ENCODE measurements around the gene POPDC2. TPM values are rescaled to one million over a fixed set of nuclear protein-coding genes. Genes with fewer than 3 reads are reported as not detected.

POPDC2 gene
- total RNA-seq, 1 donor from 2014 or later: 0.63 TPM

- H3K27ac Mint-ChIP-seq: peak overlapping the region; percentile 48
- intact Hi-C loops (cut with micrococcal nuclease): loop anchor here (1.0 kb wide), 2 partner anchors 10 to 121 kb away; no protein-coding TSS in a partner anchor
Measured at GRCh38 chr3:119628816-119629445, 31.5 kb downstream of the POPDC2 start.

GRCh38 chr3:119628390-119628789, 32.0 kb downstream of the POPDC2 start:
- H3K27me3 Mint-ChIP-seq: no peaks in the 10 kb centered on the region
- H3K4me1 Mint-ChIP-seq: peaks cover 31% of the 10 kb centered on the region
- H3K4me3 Mint-ChIP-seq: peak overlapping the region; percentile 20
- intact Hi-C loops (cut with micrococcal nuclease): loop anchor here (1.0 kb wide), 2 partner anchors 11 to 120 kb away; no protein-coding TSS in a partner anchor
- H3K36me3 Mint-ChIP-seq (ENCODE audit: low read depth): no peaks in the 10 kb centered on the region
- H3K27ac Mint-ChIP-seq: peak overlapping the region; percentile 28
- DNase-seq: peak; percentile 68
- H3K9me3 Mint-ChIP-seq: no peaks in the 10 kb centered on the region

More at GRCh38 chr3:119628816-119629445, 31.5 kb downstream of the POPDC2 start:
- no peaks in the 10 kb centered on the region for H3K36me3 Mint-ChIP-seq (ENCODE audit: low read depth)
- H3K27me3 Mint-ChIP-seq: no peaks in the 10 kb centered on the region
- H3K9me3 Mint-ChIP-seq: no peaks in the 10 kb centered on the region
- peaks cover 31% of the 10 kb centered on the region for H3K4me1 Mint-ChIP-seq
- no peak overlapping the region for H3K4me3 Mint-ChIP-seq
- no peak for DNase-seq

- intact Hi-C loops (cut with micrococcal nuclease): no loop called here
- no peaks in the 10 kb centered on the region for H3K9me3 Mint-ChIP-seq
- DNase-seq: no peak
- peaks cover 31% of the 10 kb centered on the region for H3K4me1 Mint-ChIP-seq
- H3K27ac Mint-ChIP-seq: peak overlapping the region; percentile 56
- H3K27me3 Mint-ChIP-seq: no peaks in the 10 kb centered on the region
- no peaks in the 10 kb centered on the region for H3K36me3 Mint-ChIP-seq (ENCODE audit: low read depth)
- no peak overlapping the region for H3K4me3 Mint-ChIP-seq
Measured at GRCh38 chr3:119627461-119627860, 32.9 kb downstream of the POPDC2 start.

GRCh38 chr3:119626196-119626595, 34.2 kb downstream of the POPDC2 start:
- H3K27me3 Mint-ChIP-seq: no peaks in the 10 kb centered on the region
- intact Hi-C loops (cut with micrococcal nuclease): no loop called here
- no peaks in the 10 kb centered on the region for H3K9me3 Mint-ChIP-seq
- no peak overlapping the region for H3K27ac Mint-ChIP-seq
- no peaks in the 10 kb centered on the region for H3K36me3 Mint-ChIP-seq (ENCODE audit: low read depth)
- H3K4me1 Mint-ChIP-seq: peaks cover 31% of the 10 kb centered on the region
- DNase-seq: no peak
- no peak overlapping the region for H3K4me3 Mint-ChIP-seq

- Mint-ChIP-seq H3K4me3 (no peak overlapping the region), H3K27me3 (no peaks in the 10 kb centered on the region), H3K4me1 (peaks cover 27% of the 10 kb centered on the region), H3K9me3 (no peaks in the 10 kb centered on the region), H3K36me3 (ENCODE audit: low read depth) (no peaks in the 10 kb centered on the region), H3K27ac (no peak overlapping the region)
- intact Hi-C loops (cut with micrococcal nuclease): no loop called here
- DNase-seq: no peak
Measured at GRCh38 chr3:119625451-119626153, 34.8 kb downstream of the POPDC2 start.

- Mint-ChIP-seq H3K4me3 (no peak overlapping the region), H3K27me3 (no peaks in the 10 kb centered on the region), H3K27ac (no peak overlapping the region), H3K4me1 (peaks cover 19% of the 10 kb centered on the region), H3K9me3 (no peaks in the 10 kb centered on the region), H3K36me3 (ENCODE audit: low read depth) (no peaks in the 10 kb centered on the region)
- intact Hi-C loops (cut with micrococcal nuclease): no loop called here
- DNase-seq: no peak
Measured at GRCh38 chr3:119624002-119624720, 36.2 kb downstream of the POPDC2 start.

- Mint-ChIP-seq H3K36me3 (ENCODE audit: low read depth) (no peaks in the 10 kb centered on the region), H3K27ac (no peak overlapping the region), H3K27me3 (peaks cover 3% of the 10 kb centered on the region), H3K9me3 (no peaks in the 10 kb centered on the region), H3K4me1 (peaks cover 2% of the 10 kb centered on the region), H3K4me3 (no peak overlapping the region)
- DNase-seq: no peak
- intact Hi-C loops (cut with micrococcal nuclease): no loop called here
Measured at GRCh38 chr3:119620899-119621298, 39.5 kb downstream of the POPDC2 start.

GRCh38 chr3:119619094-119619493, 41.3 kb downstream of the POPDC2 start:
- Mint-ChIP-seq H3K36me3 (ENCODE audit: low read depth) (no peaks in the 10 kb centered on the region), H3K27ac (no peak overlapping the region), H3K9me3 (no peaks in the 10 kb centered on the region), H3K4me1 (peaks cover 2% of the 10 kb centered on the region), H3K4me3 (no peak overlapping the region), H3K27me3 (peaks cover 3% of the 10 kb centered on the region)
- DNase-seq: no peak
- intact Hi-C loops (cut with micrococcal nuclease): no loop called here

GRCh38 chr3:119616056-119616455, 44.3 kb downstream of the POPDC2 start:
- H3K36me3 Mint-ChIP-seq (ENCODE audit: low read depth): no peaks in the 10 kb centered on the region
- intact Hi-C loops (cut with micrococcal nuclease): no loop called here
- no peak overlapping the region for H3K4me3 Mint-ChIP-seq
- no peaks in the 10 kb centered on the region for H3K9me3 Mint-ChIP-seq
- H3K27me3 Mint-ChIP-seq: peaks cover 3% of the 10 kb centered on the region
- peaks cover 2% of the 10 kb centered on the region for H3K4me1 Mint-ChIP-seq
- no peak for DNase-seq
- H3K27ac Mint-ChIP-seq: no peak overlapping the region

- Mint-ChIP-seq H3K27me3 (peaks cover 17% of the 10 kb centered on the region), H3K36me3 (ENCODE audit: low read depth) (no peaks in the 10 kb centered on the region), H3K9me3 (peaks cover 5% of the 10 kb centered on the region), H3K4me3 (no peak overlapping the region), H3K4me1 (peaks cover under 1% of the 10 kb centered on the region), H3K27ac (no peak overlapping the region)
- intact Hi-C loops (cut with micrococcal nuclease): no loop called here
- no peak for DNase-seq
Measured at GRCh38 chr3:119613872-119614271, 46.5 kb downstream of the POPDC2 start.

GRCh38 chr3:119613201-119613600, 47.2 kb downstream of the POPDC2 start:
- H3K27ac Mint-ChIP-seq: no peak overlapping the region
- H3K4me1 Mint-ChIP-seq: no peaks in the 10 kb centered on the region
- intact Hi-C loops (cut with micrococcal nuclease): no loop called here
- DNase-seq: no peak
- peaks cover 21% of the 10 kb centered on the region for H3K27me3 Mint-ChIP-seq
- no peak overlapping the region for H3K4me3 Mint-ChIP-seq
- peaks cover 5% of the 10 kb centered on the region for H3K9me3 Mint-ChIP-seq
- no peaks in the 10 kb centered on the region for H3K36me3 Mint-ChIP-seq (ENCODE audit: low read depth)

GRCh38 chr3:119611664-119612063, 48.7 kb downstream of the POPDC2 start:
- intact Hi-C loops (cut with micrococcal nuclease): no loop called here
- no peak overlapping the region for H3K27ac Mint-ChIP-seq
- no peak overlapping the region for H3K4me3 Mint-ChIP-seq

GRCh38 chr3:119609301-119609700, 51.1 kb downstream of the POPDC2 start:
- intact Hi-C loops (cut with micrococcal nuclease): no loop called here
- Mint-ChIP-seq H3K4me1 (peaks cover 4% of the 10 kb centered on the region), H3K27me3 (peaks cover 24% of the 10 kb centered on the region)

More at GRCh38 chr3:119611664-119612063, 48.7 kb downstream of the POPDC2 start:
- H3K27me3 Mint-ChIP-seq: peaks cover 25% of the 10 kb centered on the region
- H3K4me1 Mint-ChIP-seq: no peaks in the 10 kb centered on the region
- no peaks in the 10 kb centered on the region for H3K36me3 Mint-ChIP-seq (ENCODE audit: low read depth)
- no peak for DNase-seq
- peaks cover 5% of the 10 kb centered on the region for H3K9me3 Mint-ChIP-seq

GRCh38 chr3:119608405-119609000, 51.9 kb downstream of the POPDC2 start:
- intact Hi-C loops (cut with micrococcal nuclease): no loop called here
- Mint-ChIP-seq H3K4me3 (no peak overlapping the region), H3K9me3 (peaks cover 5% of the 10 kb centered on the region), H3K4me1 (peaks cover 4% of the 10 kb centered on the region), H3K27ac (no peak overlapping the region), H3K27me3 (peaks cover 24% of the 10 kb centered on the region), H3K36me3 (ENCODE audit: low read depth) (no peaks in the 10 kb centered on the region)
- DNase-seq: no peak

More at GRCh38 chr3:119609301-119609700, 51.1 kb downstream of the POPDC2 start:
- H3K36me3 Mint-ChIP-seq (ENCODE audit: low read depth): no peaks in the 10 kb centered on the region
- peaks cover 5% of the 10 kb centered on the region for H3K9me3 Mint-ChIP-seq
- H3K4me3 Mint-ChIP-seq: no peak overlapping the region
- H3K27ac Mint-ChIP-seq: no peak overlapping the region
- DNase-seq: no peak
